ENCODE results near the gene AGAP1. TPM values are rescaled to one million over a fixed set of nuclear protein-coding genes. Genes with fewer than 3 reads are reported as not detected.

AGAP1 gene
- total and polyA plus RNA-seq, 2 donors (not counting 3 experiments of a cell fraction or from before 2014, with no cell fraction given): 10.2 to 20.9 TPM

DNA sequence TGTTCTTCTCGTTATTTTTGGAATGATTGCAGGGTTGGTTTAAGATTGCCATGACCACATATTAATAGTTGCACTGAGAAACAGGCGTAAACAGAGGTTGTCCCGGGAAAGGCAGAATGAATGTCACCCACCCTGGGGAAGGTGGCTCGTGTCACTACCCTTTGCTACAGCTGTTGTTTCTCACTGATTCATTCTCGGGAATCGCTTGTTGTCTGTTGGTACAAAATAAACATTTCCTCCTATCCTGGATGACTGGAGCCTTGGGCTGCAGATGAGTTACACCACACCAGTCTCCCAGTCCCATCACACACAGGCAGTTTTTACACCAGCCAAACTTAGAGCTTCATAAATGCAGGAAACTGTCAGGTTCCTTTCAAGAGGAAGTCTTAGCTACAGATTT lies 457.6 kb downstream of the AGAP1 start:
- H2AFZ ChIP-seq (ENCODE audit: low read depth, low read length): no peak overlapping the region

More for the DNA sequence above, 457.6 kb downstream of the AGAP1 start:
- no TSS peak for BruUV-seq (replicated peaks)
- TF ChIP-seq POLR2A (IDR thresholded peaks at IDR 0.05; ENCODE audit: low read depth, low read length) (no peak), POLR2AphosphoS5 (IDR thresholded peaks at IDR 0.05; ENCODE audit: insufficient read depth, low read depth, low read length) (no peak), MYC (IDR thresholded peaks at IDR 0.05; ENCODE audit: low read depth, low read length) (no peak), JUN (IDR thresholded peaks at IDR 0.05; ENCODE audit: borderline replicate concordance, insufficient read depth, insufficient read length, low read depth) (no peak), GATA2 (IDR thresholded peaks at IDR 0.05; ENCODE audit: insufficient read depth, insufficient read length, low read depth, low read length) (no peak), FOS (IDR thresholded peaks at IDR 0.05; ENCODE audit: borderline replicate concordance, insufficient read depth, low read length) (no peak), EZH2 (IDR thresholded peaks at IDR 0.05; ENCODE audit: borderline replicate concordance, low read depth, low read length, severe bottlenecking) (no peak)
- TF ChIP-seq, protein P1, sequence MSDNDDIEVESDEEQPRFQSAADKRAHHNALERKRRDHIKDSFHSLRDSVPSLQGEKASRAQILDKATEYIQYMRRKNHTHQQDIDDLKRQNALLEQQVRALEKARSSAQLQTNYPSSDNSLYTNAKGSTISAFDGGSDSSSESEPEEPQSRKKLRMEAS (IDR thresholded peaks at IDR 0.05; ENCODE audit: insufficient read depth, insufficient read length): no peak
- TF ChIP-seq, protein P2, sequence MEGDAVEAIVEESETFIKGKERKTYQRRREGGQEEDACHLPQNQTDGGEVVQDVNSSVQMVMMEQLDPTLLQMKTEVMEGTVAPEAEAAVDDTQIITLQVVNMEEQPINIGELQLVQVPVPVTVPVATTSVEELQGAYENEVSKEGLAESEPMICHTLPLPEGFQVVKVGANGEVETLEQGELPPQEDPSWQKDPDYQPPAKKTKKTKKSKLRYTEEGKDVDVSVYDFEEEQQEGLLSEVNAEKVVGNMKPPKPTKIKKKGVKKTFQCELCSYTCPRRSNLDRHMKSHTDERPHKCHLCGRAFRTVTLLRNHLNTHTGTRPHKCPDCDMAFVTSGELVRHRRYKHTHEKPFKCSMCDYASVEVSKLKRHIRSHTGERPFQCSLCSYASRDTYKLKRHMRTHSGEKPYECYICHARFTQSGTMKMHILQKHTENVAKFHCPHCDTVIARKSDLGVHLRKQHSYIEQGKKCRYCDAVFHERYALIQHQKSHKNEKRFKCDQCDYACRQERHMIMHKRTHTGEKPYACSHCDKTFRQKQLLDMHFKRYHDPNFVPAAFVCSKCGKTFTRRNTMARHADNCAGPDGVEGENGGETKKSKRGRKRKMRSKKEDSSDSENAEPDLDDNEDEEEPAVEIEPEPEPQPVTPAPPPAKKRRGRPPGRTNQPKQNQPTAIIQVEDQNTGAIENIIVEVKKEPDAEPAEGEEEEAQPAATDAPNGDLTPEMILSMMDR (IDR thresholded peaks at IDR 0.05; ENCODE audit: extremely low read depth in 1 of 2, insufficient read depth in 1 of 2, low read depth in 1 of 2, low read length in 2 of 2): no peak
- Histone ChIP-seq H4K20me1 (replicated peaks; ENCODE audit: control insufficient read depth, extremely low read depth, insufficient read depth, low read length) (no peaks in the 10 kb centered on the region), H3K4me1 (ENCODE audit: control insufficient read depth, extremely low read depth, insufficient read depth, low read length) (no peaks in the 10 kb centered on the region), H3K4me2 (ENCODE audit: insufficient read depth, low read length) (no peak overlapping the region), H3K4me3 (replicated peaks in 1 of 3; ENCODE audit: insufficient read depth in 1 of 3, low read depth in 1 of 3, low read length in 3 of 3) (no peak overlapping the region), H3K27ac (ENCODE audit: insufficient read depth, low read depth, low read length) (no peak overlapping the region), H3K27me3 (ENCODE audit: control insufficient read depth in 2 of 2, insufficient read depth in 2 of 2, low read length in 2 of 2) (no peaks in the 10 kb centered on the region), H3K9ac (replicated peaks; ENCODE audit: extremely low read depth, insufficient read depth, low read length) (no peak overlapping the region), H3K79me2 (ENCODE audit: control insufficient read depth, insufficient read depth, low read length) (no peaks in the 10 kb centered on the region), H3K9me1 (replicated peaks; ENCODE audit: control insufficient read depth, extremely low read depth, insufficient read depth, low read length) (no peaks in the 10 kb centered on the region), H3K9me3 (replicated peaks; ENCODE audit: control insufficient read depth, insufficient read depth, low read length) (no peaks in the 10 kb centered on the region), H3K36me3 (ENCODE audit: control insufficient read depth in 2 of 2, extremely low read depth in 1 of 2, insufficient read depth in 2 of 2, low read length in 2 of 2) (no peaks in the 10 kb centered on the region)
- ChIA-PET POLR2A (no interaction called here), CTCF (no interaction called here)
- dilution Hi-C loops (cut with MboI; ENCODE audit: extremely low pct_ligation_motif_present, low sequenced_read_pairs) (no loop called here), intact Hi-C loops (cut with micrococcal nuclease) (no loop called here)
- DNase-seq (ENCODE audit: low read depth, low spot score) (no peak), FAIRE-seq (no peak)

All from endothelial cell of umbilical vein (primary cell).